GM23248 (cell line): ENCODE results near the gene DDX4. TPM values are rescaled to one million over a fixed set of nuclear protein-coding genes. Genes with fewer than 3 reads are reported as not detected.
"Not testable (repeated sequence)": the region's sequence is repeated elsewhere in the genome, so short reads cannot be mapped to it uniquely, and the experiment has no call there.

ENCODE experiments used
- DNase-seq: peaks from one replicate; pipeline ENCODE4 v3.0.0-alpha.2; 2015
- H2AFZ ChIP-seq: fragments of 200-600 bp; sonication (generic); 2 replicates; pipeline ENCODE4 v1.6.1; 2016; ENCODE audit warnings: antibody characterized with exemption
- H3F3A ChIP-seq: fragments of 200-600 bp; sonication (generic); 2 replicates; pipeline ENCODE4 v1.6.1; 2016; ENCODE audit warnings: mild to moderate bottlenecking, antibody characterized with exemption, mixed run types; ENCODE audit not compliant: insufficient read depth
- H3K27ac ChIP-seq: fragments of 200-600 bp; sonication (generic); 2 replicates; pipeline ENCODE4 v1.5.1; 2016; ENCODE audit warnings: mild to moderate bottlenecking
- H3K27me3 ChIP-seq: fragments of 200-600 bp; sonication (generic); replicated peaks from 2 replicates; pipeline ENCODE4 v1.6.1; 2016; ENCODE audit warnings: mild to moderate bottlenecking; ENCODE audit not compliant: insufficient read depth
- H3K36me3 ChIP-seq: fragments of 200-600 bp; sonication (generic); 2 replicates; pipeline ENCODE4 v1.6.1; 2016; ENCODE audit warnings: low read depth, mild to moderate bottlenecking
- H3K4me1 ChIP-seq: fragments of 200-600 bp; sonication (generic); 2 replicates; pipeline ENCODE4 v1.6.1; 2016; ENCODE audit warnings: mild to moderate bottlenecking; ENCODE audit not compliant: insufficient read depth
- H3K4me2 ChIP-seq: fragments of 200-600 bp; sonication (generic); one replicate; pipeline ENCODE4 v1.6.1; 2016; ENCODE audit warnings: mild to moderate bottlenecking; ENCODE audit not compliant: unreplicated experiment
- H3K4me3 ChIP-seq: fragments of 200-600 bp; sonication (generic); 2 replicates; pipeline ENCODE4 v1.5.1; 2016; ENCODE audit warnings: mild to moderate bottlenecking
- H3K79me2 ChIP-seq: fragments of 200-600 bp; sonication (generic); 2 replicates; pipeline ENCODE4 v1.6.1; 2016; ENCODE audit warnings: mild to moderate bottlenecking; ENCODE audit not compliant: insufficient read depth
- H3K9ac ChIP-seq: fragments of 200-600 bp; sonication (generic); 2 replicates; pipeline ENCODE4 v1.6.1; 2016; ENCODE audit warnings: mild to moderate bottlenecking
- H3K9me2 ChIP-seq: fragments of 200-600 bp; sonication (generic); 2 replicates; pipeline ENCODE4 v1.6.1; 2016; ENCODE audit warnings: mixed run types, mild to moderate bottlenecking, moderate library complexity; ENCODE audit not compliant: insufficient read depth
- H3K9me3 ChIP-seq: fragments of 200-600 bp; sonication (generic); one replicate; pipeline ENCODE4 v1.6.1; 2017; ENCODE audit warnings: low read depth
- H4K20me1 ChIP-seq: fragments of 200-600 bp; sonication (generic); 2 replicates; pipeline ENCODE4 v1.6.0; 2016; ENCODE audit not compliant: insufficient read depth
- EZH2 ChIP-seq: fragments of 200-600 bp; sonication (generic); IDR thresholded peaks from 2 replicates; pipeline ENCODE4 v1.6.1; 2018; ENCODE audit warnings: antibody characterized with exemption, mild to moderate bottlenecking; ENCODE audit not compliant: insufficient read depth, poor library complexity, severe bottlenecking
- EZH2phosphoT487 ChIP-seq: fragments of 200-600 bp; sonication (generic); IDR thresholded peaks from 2 replicates; pipeline ENCODE4 v1.6.1; 2018; ENCODE audit warnings: antibody characterized with exemption, moderate library complexity, mild to moderate bottlenecking, low read depth; ENCODE audit not compliant: insufficient read depth
- WGBS, 2 experiments: methylation state at CpG; one replicate each; pipeline ENCODE4 v1.1.6; 2015 to 2017; ENCODE audit warnings: low lambda C conversion rate in 2 of 2, low coverage in 1 of 2; ENCODE audit errors: missing lambda C conversion rate in 2 of 2; 5-methylcytosine and 5-hydroxymethylcytosine counted together
- in situ Hi-C: fragments of 300-500 bp; cut with MboI; formaldehyde crosslinking; loops from 2 replicates; pipeline ENCODE4 v1.15.0; 2020
- polyA plus RNA-seq: library from polyadenylated mRNA; unstranded; fragments of >200 nt; fragmentation: Nextera tagmentation; extraction: Ambion mirVana; gene quantifications from 2 replicates; pipeline ENCODE4 v1.2.1, GENCODE V29; 2016
- total RNA-seq: library from RNA; depleted of rRNA; stranded (reverse); fragments of >200 nt; shearing (Covaris generic); gene quantifications from 2 replicates; pipeline ENCODE4 v1.2.3, GENCODE V29; 2014

DDX4 gene
- total and polyA plus RNA-seq, 2 experiments from 2014 or later, result not detected

- 75 to 88% methylated on average over 6 of the region's 6 CpGs for WGBS, 2 experiments
- Histone ChIP-seq H3F3A (no peaks in the 10 kb centered on the region), H3K9me2 (no peaks in the 10 kb centered on the region), H3K9ac (no peak overlapping the region), H3K9me3 (no peaks in the 10 kb centered on the region), H3K27ac (no peak overlapping the region), H3K79me2 (no peaks in the 10 kb centered on the region), H2AFZ (no peak overlapping the region), H3K36me3 (no peaks in the 10 kb centered on the region), H3K27me3 (no peaks in the 10 kb centered on the region), H3K4me3 (no peak overlapping the region), H3K4me2 (no peak overlapping the region), H4K20me1 (no peaks in the 10 kb centered on the region), H3K4me1 (no peaks in the 10 kb centered on the region)
- TF ChIP-seq EZH2 (no peak), EZH2phosphoT487 (no peak)
- in situ Hi-C loops, result no loop called here
- DNase-seq, result no peak
Observed at GRCh38 chr5:55777332-55777731, 39.5 kb downstream of the DDX4 start.

GRCh38 chr5:55800924-55801323 lies 63.1 kb downstream of the DDX4 start:
- Histone ChIP-seq H4K20me1 (no peaks in the 10 kb centered on the region), H3K9me2 (no peaks in the 10 kb centered on the region), H3K9ac (no peak overlapping the region), H3K36me3 (no peaks in the 10 kb centered on the region), H3K4me3 (no peak overlapping the region), H3K9me3 (no peaks in the 10 kb centered on the region), H3K27me3 (no peaks in the 10 kb centered on the region), H2AFZ (no peak overlapping the region), H3K4me1 (no peaks in the 10 kb centered on the region), H3K4me2 (no peak overlapping the region), H3F3A (no peaks in the 10 kb centered on the region), H3K27ac (no peak overlapping the region), H3K79me2 (no peaks in the 10 kb centered on the region)
- in situ Hi-C loops, result no loop called here
- 90 to 92% methylated on average over 6 of the region's 6 CpGs for WGBS, 2 experiments
- DNase-seq, result no peak
- TF ChIP-seq EZH2phosphoT487, result no peak
- TF ChIP-seq EZH2, result no peak

GRCh38 chr5:55808814-55809213 lies 71.0 kb downstream of the DDX4 start:
- H3K79me2 ChIP-seq, H2AFZ ChIP-seq, H4K20me1 ChIP-seq, H3K4me1 ChIP-seq, DNase-seq, H3K36me3 ChIP-seq, H3K9me2 ChIP-seq, H3K9ac ChIP-seq, H3K9me3 ChIP-seq, H3K27ac ChIP-seq, H3K4me2 ChIP-seq, in situ Hi-C loops, H3K4me3 ChIP-seq, H3K27me3 ChIP-seq, H3F3A ChIP-seq: not testable (repeated sequence)
- 73 to 80% methylated on average over 7 of the region's 7 CpGs for WGBS, 2 experiments

- H3K9ac ChIP-seq, H3K9me2 ChIP-seq, H3K9me3 ChIP-seq, H3K4me1 ChIP-seq, H3F3A ChIP-seq, H3K79me2 ChIP-seq, in situ Hi-C loops, DNase-seq, H3K27ac ChIP-seq, H3K4me3 ChIP-seq, H3K27me3 ChIP-seq, H2AFZ ChIP-seq, H3K4me2 ChIP-seq, H3K36me3 ChIP-seq, H4K20me1 ChIP-seq: not testable (repeated sequence)
- 96 to 99% methylated on average over 4 of the region's 4 CpGs for WGBS, 2 experiments
Observed at GRCh38 chr5:55815939-55816338, 78.1 kb downstream of the DDX4 start.

GRCh38 chr5:55816342-55816741 lies 78.5 kb downstream of the DDX4 start:
- peak; percentile 79 for DNase-seq
- no peaks in the 10 kb centered on the region for H3K27me3 ChIP-seq
- no peak overlapping the region for H3K4me2 ChIP-seq
- peaks cover 8% of the 10 kb centered on the region; the same call in 1 of the 2 replicates for H3K4me1 ChIP-seq
- no peaks in the 10 kb centered on the region for H3K79me2 ChIP-seq
- H3K36me3 ChIP-seq, result no peaks in the 10 kb centered on the region
- TF ChIP-seq EZH2phosphoT487 (no peak), EZH2 (no peak)
- in situ Hi-C loops, result no loop called here
- H3K9ac ChIP-seq, result no peak overlapping the region
- H3F3A ChIP-seq, result no peaks in the 10 kb centered on the region
- no peaks in the 10 kb centered on the region for H4K20me1 ChIP-seq
- no peaks in the 10 kb centered on the region for H3K9me3 ChIP-seq
- no peak overlapping the region for H3K27ac ChIP-seq
- H3K4me3 ChIP-seq, result no peak overlapping the region
- no peaks in the 10 kb centered on the region for H3K9me2 ChIP-seq
- no peak overlapping the region for H2AFZ ChIP-seq
